Memory B cell (primary cell): ENCODE data around the gene FAM200A.
"Not testable (repeated sequence)": the region's sequence is repeated elsewhere in the genome, so short reads cannot be mapped to it uniquely, and the experiment has no call there.

Source experiments
- ATAC-seq: fragments of 150-1000 bp; cut with Tn5 transposase; 2 replicates; pipeline ENCODE4 v1.10.0; 2021; ENCODE audit warnings: low read depth, mild to moderate bottlenecking, moderate library complexity
- DNase-seq, 2 donors: peaks; one replicate each; pipeline ENCODE4 v3.0.0; 2022; ENCODE audit warnings: low spot score in 2 of 2
- H3K27ac Mint-ChIP-seq: one replicate; pipeline ENCODE4 v1.8.0; 2022; ENCODE audit warnings: mild to moderate bottlenecking, moderate library complexity, mixed read lengths
- H3K27me3 Mint-ChIP-seq: one replicate; pipeline ENCODE4 v1.8.0; 2022; ENCODE audit warnings: mixed read lengths
- H3K36me3 Mint-ChIP-seq: one replicate; pipeline ENCODE4 v1.8.0; 2022; ENCODE audit warnings: mild to moderate bottlenecking, mixed read lengths
- H3K4me1 Mint-ChIP-seq: one replicate; pipeline ENCODE4 v1.8.0; 2022; ENCODE audit warnings: mixed read lengths
- H3K4me3 Mint-ChIP-seq: one replicate; pipeline ENCODE4 v1.8.0; 2022; ENCODE audit warnings: mild to moderate bottlenecking, moderate library complexity, mixed read lengths
- H3K9me3 Mint-ChIP-seq: one replicate; pipeline ENCODE4 v1.8.0; 2022; ENCODE audit warnings: mixed read lengths

The FAM200A gene

DNA sequence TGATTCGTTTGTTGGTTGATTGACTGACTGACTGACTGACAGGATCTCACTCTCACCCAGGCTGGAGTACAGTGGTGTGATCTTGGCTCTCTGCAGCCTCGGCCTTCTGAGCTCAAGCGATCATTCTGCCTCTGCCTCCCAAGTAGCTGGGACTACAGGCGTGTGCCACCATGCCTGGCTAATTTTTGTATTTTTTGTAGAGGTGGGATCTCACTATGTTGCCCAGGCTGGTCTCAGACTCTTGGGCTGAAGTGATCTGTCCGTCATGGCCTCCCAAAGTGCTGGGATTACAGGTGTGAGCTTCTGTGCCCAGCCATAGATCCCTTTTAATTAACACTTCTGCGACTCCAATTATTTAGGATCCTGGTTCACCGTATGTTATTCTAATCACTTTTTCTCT is 16.9 kb upstream of the FAM200A start:
- peaks cover 31% of the 10 kb centered on the region for H3K36me3 Mint-ChIP-seq
- H3K4me3 Mint-ChIP-seq, H3K4me1 Mint-ChIP-seq, ATAC-seq, H3K9me3 Mint-ChIP-seq, H3K27me3 Mint-ChIP-seq, H3K27ac Mint-ChIP-seq, DNase-seq: not testable (repeated sequence)

DNA sequence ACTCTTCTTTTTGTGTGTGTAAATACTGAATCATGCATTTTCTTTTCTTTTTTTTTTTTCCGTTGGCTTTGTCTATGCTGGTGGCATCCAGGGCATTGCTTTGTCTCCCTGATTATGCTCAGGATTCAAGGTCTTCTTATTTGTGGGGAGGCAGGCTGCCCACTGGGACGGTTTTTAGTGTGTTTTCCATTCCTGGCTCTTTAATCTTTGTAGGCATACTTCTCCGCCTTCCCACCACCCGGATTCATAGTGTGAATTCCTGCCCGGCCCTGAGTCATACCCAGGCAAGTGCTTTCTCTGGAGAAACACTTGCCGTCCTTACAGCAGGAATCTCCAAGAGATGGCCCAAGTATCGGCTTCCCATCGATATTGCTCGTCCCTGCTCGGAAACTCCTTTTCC is 11.7 kb upstream of the FAM200A start:
- H3K4me3 Mint-ChIP-seq, result no peak overlapping the region

DNA sequence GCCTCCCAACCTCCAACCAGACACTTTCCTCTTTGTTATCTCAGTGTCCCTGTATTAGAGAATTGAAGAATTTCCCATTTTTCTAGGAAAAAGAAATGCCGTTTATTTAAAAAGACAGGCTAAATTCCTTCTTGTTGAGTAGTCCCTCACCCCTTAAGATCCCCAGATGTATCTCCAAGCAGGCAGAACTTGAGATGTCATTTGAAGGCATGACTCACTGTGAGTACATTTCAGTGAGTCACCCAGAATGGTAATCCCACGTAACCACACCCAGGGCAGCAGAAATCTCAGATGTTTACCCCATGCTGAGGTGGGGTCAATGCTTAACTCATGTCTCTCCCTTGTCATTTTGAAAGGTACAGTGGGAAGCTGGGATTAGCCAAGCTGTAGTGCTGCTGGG is 10.9 kb upstream of the FAM200A start:
- no peaks in the 10 kb centered on the region for H3K9me3 Mint-ChIP-seq
- H3K4me3 Mint-ChIP-seq, result no peak overlapping the region
- peaks cover 35% of the 10 kb centered on the region for H3K36me3 Mint-ChIP-seq
- peaks cover 22% of the 10 kb centered on the region for H3K4me1 Mint-ChIP-seq
- no peak for ATAC-seq
- peak overlapping the region; percentile 37 for H3K27ac Mint-ChIP-seq
- H3K27me3 Mint-ChIP-seq, result no peaks in the 10 kb centered on the region
- DNase-seq, result no peak

More for the DNA sequence above, 11.7 kb upstream of the FAM200A start:
- H3K36me3 Mint-ChIP-seq, result peaks cover 35% of the 10 kb centered on the region
- H3K27ac Mint-ChIP-seq, result no peak overlapping the region
- H3K4me1 Mint-ChIP-seq, result peaks cover 22% of the 10 kb centered on the region
- H3K27me3 Mint-ChIP-seq, result no peaks in the 10 kb centered on the region
- H3K9me3 Mint-ChIP-seq, result no peaks in the 10 kb centered on the region
- no peak for ATAC-seq
- no peak for DNase-seq

DNA sequence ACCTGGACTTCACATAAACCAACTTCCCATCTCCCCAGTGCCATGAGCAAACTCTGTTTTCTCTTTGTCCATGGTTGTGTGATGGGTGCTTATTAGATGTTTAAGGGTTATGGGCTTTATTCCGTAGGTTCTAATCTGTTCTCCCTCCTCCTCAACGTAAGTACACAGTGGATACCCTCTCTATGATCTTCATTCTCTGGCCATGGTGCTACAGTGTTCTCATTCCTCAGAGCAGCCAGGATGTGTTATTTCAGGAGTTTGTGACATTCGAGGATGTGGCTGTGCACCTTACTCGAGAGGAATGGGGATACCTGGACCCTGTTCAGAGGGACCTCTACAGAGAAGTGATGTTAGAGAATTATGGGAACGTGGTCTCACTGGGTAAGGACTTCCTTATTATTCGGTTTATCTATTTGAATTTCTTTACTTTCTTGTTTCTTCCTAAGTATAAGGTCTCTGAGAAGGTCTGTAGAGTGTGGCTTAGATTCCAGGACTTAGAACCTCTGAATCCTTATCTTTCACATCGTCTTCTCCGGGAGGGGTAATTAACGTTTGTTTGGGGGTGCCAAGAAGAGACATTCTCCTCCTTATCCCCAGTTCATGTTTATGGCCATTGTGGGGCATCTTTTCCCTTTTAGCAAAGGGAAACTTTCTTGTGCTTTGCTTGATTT is 10.3 kb upstream of the FAM200A start:
- Mint-ChIP-seq H3K4me3 (no peak overlapping the region), H3K4me1 (peaks cover 25% of the 10 kb centered on the region), H3K36me3 (peaks cover 35% of the 10 kb centered on the region), H3K9me3 (no peaks in the 10 kb centered on the region), H3K27ac (peak overlapping the region; percentile 37), H3K27me3 (no peaks in the 10 kb centered on the region)
- ATAC-seq (no peak), DNase-seq (no peak)

DNA sequence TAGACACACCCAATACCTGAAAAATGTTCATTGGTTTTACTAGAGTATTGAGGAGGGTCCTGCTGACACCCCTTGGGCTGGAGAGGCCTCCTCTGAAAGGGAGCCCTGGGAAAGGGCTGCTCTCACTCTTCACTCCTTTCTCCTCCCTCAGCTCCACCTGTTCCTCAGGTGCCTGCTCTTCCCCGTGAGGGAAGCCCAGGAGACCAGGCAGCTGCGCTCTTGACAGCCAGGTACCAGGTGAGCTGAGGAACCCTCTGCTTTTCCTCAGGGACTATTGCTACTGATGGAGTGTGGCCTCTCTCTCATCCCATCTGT is 9.8 kb upstream of the FAM200A start:
- no peaks in the 10 kb centered on the region for H3K27me3 Mint-ChIP-seq
- ATAC-seq, result no peak
- H3K4me3 Mint-ChIP-seq, result no peak overlapping the region
- H3K4me1 Mint-ChIP-seq, result peaks cover 26% of the 10 kb centered on the region
- no peak for DNase-seq
- no peak overlapping the region for H3K27ac Mint-ChIP-seq
- no peaks in the 10 kb centered on the region for H3K9me3 Mint-ChIP-seq
- H3K36me3 Mint-ChIP-seq, result peaks cover 35% of the 10 kb centered on the region

DNA sequence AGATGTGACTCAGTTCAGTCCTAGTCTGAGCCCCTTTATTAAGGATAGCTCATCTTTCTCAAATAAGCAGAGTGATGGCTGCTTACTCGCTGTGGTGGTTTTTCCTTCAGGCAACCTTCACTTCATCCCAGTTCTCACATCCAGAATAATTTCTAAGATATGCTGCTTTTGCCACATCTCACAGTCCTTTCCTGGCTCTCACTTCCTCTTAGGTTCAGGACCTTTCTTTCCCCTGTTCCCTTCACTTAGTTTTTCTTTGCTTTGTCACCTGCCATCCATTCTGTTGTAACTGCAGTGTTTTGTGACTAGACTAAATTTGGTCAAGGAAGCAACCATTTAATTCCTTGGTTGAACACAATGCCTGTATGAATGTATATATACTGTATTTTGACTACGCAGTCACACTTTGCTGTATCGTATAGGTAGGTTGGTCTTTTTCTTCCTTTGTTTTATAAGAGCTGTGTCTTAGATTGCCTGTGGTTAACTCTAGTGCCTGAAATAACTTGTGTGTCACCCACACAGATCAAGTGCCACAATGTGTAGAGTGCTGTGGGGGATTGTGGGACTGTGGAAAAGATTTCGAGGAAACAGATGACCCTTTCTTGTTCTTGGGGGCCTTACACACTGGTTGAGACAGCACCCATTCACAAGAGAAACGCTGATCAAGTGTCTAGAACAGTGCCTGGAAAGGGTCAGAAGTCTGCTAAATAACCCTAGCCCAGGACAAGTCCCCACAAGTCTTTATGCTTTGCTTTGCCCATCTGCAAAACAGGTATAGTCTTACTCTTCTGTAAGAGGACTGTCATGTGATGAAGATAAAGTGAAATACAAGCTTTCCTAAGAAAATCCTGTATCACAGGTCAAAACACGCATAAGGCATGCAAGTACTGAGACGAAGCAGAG is 9.2 kb upstream of the FAM200A start:
- H3K4me1 Mint-ChIP-seq, result peaks cover 25% of the 10 kb centered on the region

GRCh38 chr7:99559175-99559915 is 7.4 kb upstream of the FAM200A start:
- peaks cover 32% of the 10 kb centered on the region for H3K4me1 Mint-ChIP-seq
- peaks cover 36% of the 10 kb centered on the region for H3K36me3 Mint-ChIP-seq
- DNase-seq, result no peak
- H3K4me3 Mint-ChIP-seq, result peak overlapping the region; percentile 95
- H3K9me3 Mint-ChIP-seq, result no peaks in the 10 kb centered on the region
- peak; percentile 5 for ATAC-seq
- peak overlapping the region; percentile 92 for H3K27ac Mint-ChIP-seq
- no peaks in the 10 kb centered on the region for H3K27me3 Mint-ChIP-seq

More for the DNA sequence above, 9.2 kb upstream of the FAM200A start:
- peak overlapping the region; percentile 28 for H3K4me3 Mint-ChIP-seq
- H3K27ac Mint-ChIP-seq, result peak overlapping the region; percentile 39
- peaks cover 35% of the 10 kb centered on the region for H3K36me3 Mint-ChIP-seq
- H3K9me3 Mint-ChIP-seq, result no peaks in the 10 kb centered on the region
- DNase-seq, result no peak
- ATAC-seq, result no peak
- H3K27me3 Mint-ChIP-seq, result no peaks in the 10 kb centered on the region

GRCh38 chr7:99558306-99559174 is 6.6 kb upstream of the FAM200A start, which contains the start of gene ZNF655:
TSS of gene ZNF655 (plus strand) at chr7:99558642. CDS start at chr7:99560560, 1,918 bp downstream.
- H3K27ac Mint-ChIP-seq, result peak within 1 kb of the TSS; percentile 92
- DNase-seq (peak; percentile 84 to 89), ATAC-seq (peak; percentile 84)
- no peaks in the 10 kb centered on the region for H3K9me3 Mint-ChIP-seq
- peaks cover 27% of the 10 kb centered on the region for H3K4me1 Mint-ChIP-seq
- no peaks in the 10 kb centered on the region for H3K27me3 Mint-ChIP-seq
- H3K36me3 Mint-ChIP-seq, result peaks cover 34% of the 10 kb centered on the region
- H3K4me3 Mint-ChIP-seq, result peak within 1 kb of the TSS; percentile 95

DNA sequence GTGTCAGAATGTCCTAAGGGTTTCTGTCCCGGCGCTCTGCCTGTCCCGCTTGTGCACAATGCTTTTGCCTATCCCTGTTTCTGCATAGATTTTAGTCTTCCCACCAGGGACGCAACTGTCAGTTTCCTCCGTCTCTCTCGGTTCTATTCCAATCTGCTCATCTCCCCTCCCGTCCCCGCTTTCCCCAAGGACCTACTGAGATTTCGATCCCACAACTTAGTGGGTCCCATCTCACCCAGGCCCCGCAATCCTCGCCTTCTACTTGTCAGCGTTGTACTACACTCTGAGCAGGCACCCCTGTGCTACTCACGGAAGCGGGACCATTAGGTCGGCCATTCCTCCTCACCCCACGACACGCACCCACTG is 6.0 kb upstream of the FAM200A start:
- Mint-ChIP-seq H3K27me3 (no peaks in the 10 kb centered on the region), H3K27ac (peak overlapping the region; percentile 92), H3K4me1 (peaks cover 29% of the 10 kb centered on the region), H3K36me3 (peaks cover 31% of the 10 kb centered on the region), H3K4me3 (peak overlapping the region; percentile 95), H3K9me3 (no peaks in the 10 kb centered on the region)
- ATAC-seq, result peak; percentile 66
- no peak for DNase-seq

DNA sequence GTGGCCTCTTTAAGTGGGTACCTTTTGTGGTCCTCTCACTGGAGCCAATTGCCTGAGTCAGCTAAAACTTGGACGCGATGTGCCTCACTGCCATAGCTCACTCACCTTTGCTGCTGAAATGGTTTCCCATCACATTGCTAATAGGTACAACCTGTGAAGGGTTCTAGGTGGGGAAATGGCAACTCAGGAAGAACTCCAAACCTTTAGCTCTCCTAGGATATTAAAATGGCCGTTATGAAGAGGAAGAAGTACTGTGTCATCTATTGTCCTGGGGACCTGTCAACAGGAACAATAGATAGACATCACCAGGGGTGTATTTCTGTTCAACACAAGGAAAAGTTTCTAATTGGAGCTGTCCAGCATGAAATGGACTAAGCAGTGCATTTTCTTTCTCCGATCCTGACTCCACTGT is 5.3 kb upstream of the FAM200A start:
- no peaks in the 10 kb centered on the region for H3K9me3 Mint-ChIP-seq
- H3K27me3 Mint-ChIP-seq, result no peaks in the 10 kb centered on the region
- peaks cover 29% of the 10 kb centered on the region for H3K4me1 Mint-ChIP-seq
- H3K4me3 Mint-ChIP-seq, result peak overlapping the region; percentile 95
- DNase-seq (no peak), ATAC-seq (no peak)
- H3K27ac Mint-ChIP-seq, result peak overlapping the region; percentile 92
- peaks cover 24% of the 10 kb centered on the region for H3K36me3 Mint-ChIP-seq

GRCh38 chr7:99554939-99555338 is 3.0 kb upstream of the FAM200A start:
- no peaks in the 10 kb centered on the region for H3K9me3 Mint-ChIP-seq
- no peak overlapping the region for H3K27ac Mint-ChIP-seq
- peaks cover 11% of the 10 kb centered on the region for H3K36me3 Mint-ChIP-seq
- peaks cover 20% of the 10 kb centered on the region for H3K4me1 Mint-ChIP-seq
- ATAC-seq (no peak), DNase-seq (no peak)
- H3K4me3 Mint-ChIP-seq, result no peak overlapping the region
- no peaks in the 10 kb centered on the region for H3K27me3 Mint-ChIP-seq

- Mint-ChIP-seq H3K4me1 (peaks cover 20% of the 10 kb centered on the region), H3K4me3 (peak overlapping the region; percentile 11), H3K27ac (peak overlapping the region; percentile 95), H3K27me3 (no peaks in the 10 kb centered on the region), H3K9me3 (peaks cover 4% of the 10 kb centered on the region), H3K36me3 (peaks cover 19% of the 10 kb centered on the region)
- ATAC-seq (no peak), DNase-seq (no peak)
These were observed 1.1 kb upstream of the FAM200A start for GRCh38 chr7:99553039-99553438.

GRCh38 chr7:99551334-99551733 is 580 bp downstream of the FAM200A start:
- peak overlapping the region; percentile 91 for H3K4me3 Mint-ChIP-seq
- H3K4me1 Mint-ChIP-seq, result peaks cover 16% of the 10 kb centered on the region
- ATAC-seq, result no peak
- H3K27ac Mint-ChIP-seq, result peak overlapping the region; percentile 95
- peaks cover 4% of the 10 kb centered on the region for H3K9me3 Mint-ChIP-seq
- peaks cover 25% of the 10 kb centered on the region for H3K36me3 Mint-ChIP-seq
- H3K27me3 Mint-ChIP-seq, result no peaks in the 10 kb centered on the region
- no peak for DNase-seq
